NCI-H226 (cell line): ENCODE results near the gene REX1BD.
"Not testable (repeated sequence)": the region's sequence is repeated elsewhere in the genome, so short reads cannot be mapped to it uniquely, and the experiment has no call there.

ENCODE experiments used
- DNase-seq: peaks from one replicate; pipeline ENCODE4 v3.0.0-alpha.2; 2015

REX1BD gene

GRCh38 chr19:18588611-18589379 lies at the start of gene REX1BD:
Gene REX1BD, plus strand, starts transcription at chr19:18588798. Its CDS starts 4 bp downstream, at chr19:18588802.
- DNase-seq: peak; percentile 59

DNA sequence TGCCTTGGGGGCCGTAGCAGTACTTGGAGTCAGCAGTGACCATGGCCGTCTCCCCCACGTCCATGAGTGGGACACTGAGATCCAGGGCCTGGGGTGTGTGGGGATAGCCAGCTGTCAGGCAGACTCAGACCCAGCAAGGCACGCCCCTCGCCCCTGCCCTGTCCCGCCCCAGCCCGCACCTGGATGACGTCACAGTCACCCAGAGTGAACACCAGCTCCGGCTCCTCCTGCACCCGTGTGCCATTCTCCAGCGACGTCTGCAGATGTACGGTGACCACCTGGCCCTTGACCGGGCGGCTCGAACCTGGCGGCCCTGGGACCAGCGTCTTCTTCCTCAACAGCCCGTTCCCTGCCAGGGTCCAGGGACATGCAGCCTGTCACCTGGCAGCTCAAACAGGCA lies 49.2 kb upstream of the REX1BD start:
- no peak for DNase-seq

GRCh38 chr19:18540200-18540599 lies 48.4 kb upstream of the REX1BD start:
- DNase-seq: not testable (repeated sequence)

DNA sequence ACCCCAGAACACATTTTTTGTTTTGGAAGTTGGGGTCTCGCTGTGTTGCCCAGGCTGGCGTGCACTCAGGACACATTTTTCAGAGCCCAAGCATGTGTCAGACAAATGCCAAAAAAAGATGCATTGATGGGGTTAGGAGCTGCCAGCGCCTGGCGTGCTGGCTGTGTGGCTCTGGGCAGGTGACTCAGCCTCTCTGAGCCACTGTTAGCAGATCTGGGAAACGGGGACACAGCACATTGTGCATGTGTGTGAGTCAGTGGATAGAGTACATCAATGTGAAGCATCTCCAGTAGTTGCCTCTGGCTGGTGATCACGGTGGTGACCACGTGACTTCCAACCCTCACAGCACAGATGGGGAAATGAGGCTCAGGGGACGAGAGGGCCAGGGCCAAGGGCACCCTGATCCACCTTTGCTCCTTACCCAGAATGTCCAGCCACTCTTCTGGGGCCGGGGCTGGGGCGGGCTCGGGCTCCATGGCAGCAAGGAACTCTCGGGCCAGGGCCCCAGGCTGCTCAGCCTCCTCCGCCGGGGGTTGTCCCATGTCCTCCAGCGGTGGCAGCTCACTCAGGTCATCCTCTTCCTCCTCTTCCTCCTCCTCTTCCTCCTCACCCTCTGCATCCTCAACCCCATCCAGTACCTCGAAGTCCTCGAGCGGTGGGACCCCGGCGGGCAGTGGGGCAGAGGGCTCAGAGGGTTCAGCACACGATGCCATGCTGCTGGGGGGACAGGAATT lies 47.2 kb upstream of the REX1BD start:
- DNase-seq: no peak

DNA sequence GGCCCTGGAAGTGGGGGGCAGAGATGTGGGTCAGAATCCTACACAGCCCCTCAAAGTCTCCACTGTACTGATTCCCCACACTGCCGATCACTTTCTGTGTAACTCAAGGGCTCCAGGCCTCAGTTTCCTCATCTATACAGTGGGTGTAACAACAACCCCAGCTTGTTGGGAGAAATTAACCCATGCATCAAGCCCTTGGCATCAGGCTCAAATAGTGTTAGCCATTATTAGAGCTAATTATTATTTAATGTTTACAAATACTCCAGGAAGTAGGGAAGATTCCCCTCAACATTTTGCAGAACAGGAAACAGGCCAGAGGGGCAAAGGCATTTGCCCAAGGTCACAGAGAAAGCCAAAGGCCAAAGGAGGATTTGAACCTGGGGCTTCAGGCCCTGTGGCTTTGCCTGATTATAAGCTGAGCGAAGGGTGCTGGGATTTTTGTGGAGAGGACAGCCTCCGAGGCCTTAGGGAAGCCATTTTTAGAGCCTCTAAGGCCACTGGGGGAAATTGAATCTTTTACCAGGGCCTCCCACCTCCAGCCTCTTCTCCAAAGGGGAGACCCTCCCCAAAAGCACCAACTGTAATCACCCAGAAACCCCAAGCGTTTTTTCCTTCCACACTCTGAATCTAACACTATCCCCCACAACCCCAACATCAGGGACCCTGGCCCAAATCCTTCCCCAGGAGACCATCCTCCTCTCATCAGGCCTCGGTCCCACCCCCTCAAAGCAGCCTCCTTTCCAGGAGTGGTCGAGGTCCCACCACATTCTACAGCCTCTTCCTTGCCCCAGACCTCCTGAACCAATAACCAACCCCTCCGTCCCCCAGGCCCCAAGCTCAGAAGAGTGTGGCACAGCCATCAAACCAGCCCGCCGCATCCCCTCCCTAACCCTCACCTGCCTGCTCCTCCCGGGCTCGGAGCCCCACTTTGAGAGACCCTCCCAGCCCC lies 46.3 kb upstream of the REX1BD start:
- no peak for DNase-seq

GRCh38 chr19:18542941-18543813 lies 45.4 kb upstream of the REX1BD start, which contains the start of gene FKBP8:
Gene FKBP8, minus strand, starts transcription at chr19:18543573. Its CDS starts 1,603 bp downstream, at chr19:18541970.
- DNase-seq: peak; percentile 69

DNA sequence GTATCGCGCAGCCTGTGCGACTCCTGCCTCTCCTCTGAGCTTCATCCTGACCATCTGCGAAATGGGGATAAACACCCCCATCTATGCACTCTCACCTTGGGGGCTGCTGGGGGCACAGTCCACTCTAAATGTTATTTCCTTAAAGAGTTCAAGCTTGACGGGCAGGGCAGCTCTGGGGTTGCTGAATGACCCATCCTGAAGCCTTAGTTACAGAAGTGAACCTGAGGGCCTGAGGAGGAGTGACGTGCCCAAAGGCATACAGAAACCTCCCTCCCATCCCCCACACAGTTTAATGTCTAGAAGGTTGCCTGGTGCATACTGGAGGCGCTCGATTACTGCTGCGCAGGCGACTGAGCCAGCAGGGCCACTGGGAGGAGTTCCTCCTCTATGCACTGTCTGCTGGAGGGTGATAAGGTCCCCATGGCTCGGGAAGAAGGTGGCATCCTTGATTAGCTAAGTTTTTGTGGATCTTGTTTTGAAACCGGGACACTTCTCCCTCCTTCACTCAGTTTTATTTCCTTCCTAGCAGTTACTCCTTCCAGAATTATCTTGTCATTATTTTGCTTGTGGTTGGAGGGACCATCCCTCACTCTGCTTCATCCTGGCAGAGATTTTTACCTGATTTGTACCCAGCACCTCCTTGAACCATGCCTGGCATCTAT lies 44.7 kb upstream of the REX1BD start:
- no peak for DNase-seq

DNA sequence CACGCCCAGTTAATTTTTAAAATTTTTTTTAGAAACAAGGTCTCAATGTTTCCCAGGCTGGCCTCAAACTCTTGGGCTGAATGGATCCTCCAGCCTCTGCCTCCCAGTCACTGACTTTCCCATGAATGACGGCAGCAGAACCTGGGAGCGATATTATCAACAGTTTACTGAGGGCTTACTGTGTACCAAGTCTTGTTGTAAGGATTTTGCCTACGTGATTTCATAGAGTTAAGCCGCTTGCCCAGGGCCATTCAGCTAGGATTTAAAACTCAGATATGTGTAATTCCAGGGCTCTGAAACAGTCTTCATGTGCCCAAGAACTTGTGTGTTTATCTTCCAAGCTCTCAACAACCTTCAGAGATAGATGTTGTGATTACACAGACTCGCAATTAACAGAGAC lies 37.0 kb upstream of the REX1BD start:
- DNase-seq: no peak

DNA sequence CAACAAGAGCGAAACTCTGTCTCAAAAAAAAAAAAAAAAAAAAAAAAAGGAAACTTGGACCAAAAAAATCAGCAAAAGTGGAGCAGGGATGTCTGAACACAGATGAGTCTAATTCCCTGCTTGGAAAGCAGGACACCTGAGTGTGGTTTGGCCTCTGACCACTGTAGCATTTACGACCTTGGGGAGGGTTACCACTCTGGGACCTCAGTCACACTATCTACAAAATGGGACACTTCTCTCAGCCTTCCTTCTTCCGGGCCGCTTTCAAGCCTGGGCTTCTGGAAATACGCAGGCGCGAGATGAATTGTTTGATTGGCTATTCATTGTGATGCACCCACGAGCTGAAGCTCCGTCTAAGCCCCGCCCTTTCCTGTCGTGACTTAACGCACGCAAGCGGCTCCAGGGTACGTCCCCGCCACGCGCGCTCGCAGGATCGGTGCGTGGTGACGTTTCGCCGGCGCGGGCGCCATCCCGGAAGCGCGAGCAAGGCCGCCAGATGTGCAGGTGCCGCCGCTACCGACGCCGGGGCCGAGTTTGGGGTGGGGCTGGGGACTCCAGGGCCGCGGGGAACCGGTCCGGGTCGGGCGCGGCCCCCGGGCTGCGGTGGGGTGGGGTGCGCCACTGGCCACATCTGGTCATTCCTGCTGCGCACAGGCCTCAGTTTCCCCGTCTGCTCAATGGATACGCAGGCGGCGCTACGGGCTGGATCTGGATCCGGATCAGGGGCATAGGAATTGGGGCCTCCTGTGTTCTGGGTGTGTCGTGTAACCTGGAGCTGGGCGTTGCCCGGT lies 31.0 kb upstream of the REX1BD start, which contains the start of gene KXD1:
TSS of gene KXD1 (plus strand) at position 460 of the 791 bp plus-strand sequence. CDS start 4,187 bp downstream, outside the sequence.
- DNase-seq: peak; percentile 97

GRCh38 chr19:18558202-18558555 lies 30.4 kb upstream of the REX1BD start:
- DNase-seq: no peak

- no peak for DNase-seq
Observed at GRCh38 chr19:18558604-18559003, 30.0 kb upstream of the REX1BD start.

- no peak for DNase-seq
Observed at GRCh38 chr19:18559685-18560084, 28.9 kb upstream of the REX1BD start.

- peak; percentile 6 for DNase-seq
Observed at GRCh38 chr19:18562086-18562485, 26.5 kb upstream of the REX1BD start.

GRCh38 chr19:18566953-18567352 lies 21.6 kb upstream of the REX1BD start:
- DNase-seq: no peak

DNA sequence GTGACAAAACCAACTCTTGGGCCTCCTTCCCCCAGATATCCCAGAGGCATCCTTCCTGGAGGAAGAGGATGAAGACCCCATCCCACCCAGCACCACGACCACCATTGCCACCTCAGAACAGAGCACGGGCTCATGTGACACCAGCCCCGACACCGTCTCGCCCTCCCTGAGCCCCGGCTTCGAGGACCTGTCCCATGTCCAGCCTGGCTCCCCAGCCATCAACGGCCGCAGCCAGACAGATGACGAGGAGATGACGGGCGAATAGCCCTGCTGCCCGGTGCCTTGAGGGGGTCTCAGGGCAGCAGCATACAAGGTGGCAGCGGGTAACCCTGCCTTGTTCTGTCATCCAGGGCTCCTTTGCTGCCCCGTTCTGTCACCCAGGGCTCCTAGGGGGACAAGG lies 20.2 kb upstream of the REX1BD start:
- DNase-seq: no peak

DNA sequence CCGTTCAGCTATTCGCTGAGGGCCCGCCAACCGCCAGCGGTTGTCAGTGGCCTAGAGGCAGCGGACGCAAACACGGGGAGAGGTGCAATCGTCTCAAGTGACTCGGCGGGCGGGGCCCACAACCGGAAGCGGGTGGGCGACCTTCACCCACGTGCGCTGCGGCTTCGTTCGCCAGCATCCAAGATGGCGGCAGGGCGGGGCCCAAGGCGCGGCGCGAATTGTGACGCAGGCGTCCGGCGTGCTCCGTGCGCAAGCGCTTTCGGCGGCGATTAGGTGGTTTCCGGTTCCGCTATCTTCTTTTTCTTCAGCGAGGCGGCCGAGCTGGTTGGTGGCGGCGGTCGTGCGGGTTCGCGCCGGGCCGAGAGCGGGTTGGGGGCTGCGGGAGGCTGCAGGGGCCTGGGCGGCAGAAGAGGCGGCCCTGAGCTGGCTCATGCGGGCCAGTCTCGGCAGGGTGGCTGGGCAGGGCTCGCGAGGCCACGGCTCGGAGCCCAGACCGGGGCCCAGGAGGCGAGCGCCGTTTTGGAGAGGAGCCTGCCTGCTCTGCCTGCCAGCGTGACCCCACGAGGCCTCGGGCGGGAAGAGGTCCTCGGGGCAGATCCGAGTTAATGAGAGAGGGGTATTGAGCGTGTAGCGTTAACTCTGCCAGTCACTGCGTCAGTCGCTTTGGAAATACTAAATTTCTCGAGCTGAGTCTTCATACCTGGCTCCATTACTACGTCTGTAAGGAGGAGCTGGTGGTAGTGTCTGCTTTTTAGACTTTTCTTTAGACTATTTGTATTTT lies 16.8 kb upstream of the REX1BD start, which contains the start of gene UBA52:
TSS of gene UBA52 (plus strand) at position 294 of the 781 bp plus-strand sequence. CDS start 1,444 bp downstream, outside the sequence.
- peak; percentile 94 for DNase-seq

- DNase-seq: no peak
Observed at GRCh38 chr19:18574691-18575291, 13.8 kb upstream of the REX1BD start.

- no peak for DNase-seq
Observed at GRCh38 chr19:18576383-18576782, 12.2 kb upstream of the REX1BD start.

GRCh38 chr19:18577365-18577914 lies 11.2 kb upstream of the REX1BD start:
- no peak for DNase-seq
